NCI-H510A (cell line): Measurements from ENCODE around the gene CCDC15.
A peak's percentile ranks its signal among the peaks of the same experiment; 100 is the strongest.

Source experiments
- DNase-seq: peaks from one replicate; lab custom pipeline; 2025; lab: John Stamatoyannopoulos, UW

The CCDC15 gene

GRCh38 chr11:124953753-124954589 lies at the start of gene CCDC15:
Gene CCDC15 (plus strand): TSS chr11:124954202. CDS start chr11:124954733, 531 bp downstream.
- peak; percentile 95 for DNase-seq

DNA sequence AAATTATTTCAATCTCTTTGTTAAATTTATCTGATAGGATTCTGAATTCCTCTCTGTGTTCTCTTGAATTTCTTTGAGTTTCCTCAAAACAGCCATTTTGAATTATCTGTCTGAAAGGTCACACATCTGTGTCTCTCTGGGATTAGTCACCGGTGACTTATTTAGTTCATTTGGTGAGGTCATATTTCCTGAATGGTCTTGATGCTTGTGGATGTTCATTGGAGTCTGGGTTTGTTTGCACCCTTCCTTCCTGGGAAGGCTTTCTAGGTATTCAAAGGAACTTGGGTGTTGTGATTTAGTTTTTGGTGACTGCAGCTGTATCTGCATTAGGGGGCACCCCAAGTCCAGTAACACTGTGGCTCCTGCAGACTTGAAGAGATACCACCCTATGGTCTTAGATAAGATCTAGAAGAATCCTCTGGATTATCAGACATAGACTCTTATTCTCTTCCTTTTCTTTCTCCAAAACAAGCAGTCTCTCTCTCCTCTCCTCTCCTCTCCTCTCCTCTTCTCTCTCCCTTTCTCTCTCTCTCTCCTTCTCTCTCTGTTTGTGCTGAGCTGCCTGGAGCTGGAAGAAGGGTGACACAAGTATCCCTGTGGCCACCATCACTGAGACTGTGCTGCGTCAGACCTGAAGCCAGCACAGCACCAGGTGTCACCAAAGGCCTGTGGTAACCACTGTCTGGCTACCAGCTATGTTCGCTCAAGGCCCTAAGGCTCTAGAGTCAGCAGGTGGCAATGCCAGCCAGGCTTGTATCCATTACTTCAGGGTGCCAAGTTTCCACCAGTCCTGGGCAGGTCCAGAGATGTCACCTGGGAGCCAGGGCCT lies 38.2 kb upstream of the CCDC15 start:
- no peak for DNase-seq

DNA sequence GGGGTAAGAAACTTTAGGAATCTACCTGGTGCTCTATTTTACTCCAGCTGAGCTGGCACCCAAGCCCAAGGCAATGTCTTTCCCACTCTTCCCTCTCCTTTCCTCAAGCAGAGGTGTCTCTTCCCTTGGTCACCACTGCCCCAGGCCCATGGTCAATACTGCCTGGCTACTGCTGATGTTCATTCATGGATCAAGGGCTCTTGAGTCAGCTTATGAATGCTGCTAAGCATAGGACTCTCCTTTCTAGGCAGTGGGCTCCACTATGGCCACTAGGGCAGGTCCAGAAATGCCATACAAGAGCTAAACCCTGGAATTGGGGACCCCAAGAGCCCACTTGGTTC lies 37.7 kb upstream of the CCDC15 start:
- no peak for DNase-seq

DNA sequence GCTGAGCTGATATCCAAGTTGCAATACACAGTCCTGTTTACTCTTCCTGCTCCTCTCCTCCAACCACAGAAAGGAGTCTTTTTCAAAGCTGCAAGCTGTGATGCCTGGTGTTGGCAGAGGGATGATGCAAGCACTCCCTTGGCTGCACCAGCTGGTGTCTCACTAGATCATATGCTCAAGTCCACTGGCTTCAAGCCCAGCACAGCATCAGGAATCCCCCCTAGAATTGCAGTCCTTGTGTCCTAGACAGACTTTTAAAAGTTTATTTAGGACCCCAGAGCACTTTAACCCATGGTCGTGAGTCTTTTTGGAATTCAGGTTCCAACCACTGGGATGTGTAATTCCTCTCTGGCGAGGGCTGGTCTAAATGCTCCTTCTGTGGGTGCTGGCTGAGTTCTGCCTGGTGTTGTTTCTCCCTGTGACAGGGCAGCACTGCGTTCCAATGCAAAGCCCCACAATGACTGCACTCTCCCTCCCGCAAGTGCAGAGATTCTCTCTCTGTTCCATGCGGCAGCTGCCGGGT lies 36.8 kb upstream of the CCDC15 start:
- DNase-seq, result no peak

GRCh38 chr11:124918950-124919349 lies 35.1 kb upstream of the CCDC15 start, which contains the start of gene HEPN1:
Gene HEPN1 (plus strand): TSS chr11:124919250.
- DNase-seq, result no peak

DNA sequence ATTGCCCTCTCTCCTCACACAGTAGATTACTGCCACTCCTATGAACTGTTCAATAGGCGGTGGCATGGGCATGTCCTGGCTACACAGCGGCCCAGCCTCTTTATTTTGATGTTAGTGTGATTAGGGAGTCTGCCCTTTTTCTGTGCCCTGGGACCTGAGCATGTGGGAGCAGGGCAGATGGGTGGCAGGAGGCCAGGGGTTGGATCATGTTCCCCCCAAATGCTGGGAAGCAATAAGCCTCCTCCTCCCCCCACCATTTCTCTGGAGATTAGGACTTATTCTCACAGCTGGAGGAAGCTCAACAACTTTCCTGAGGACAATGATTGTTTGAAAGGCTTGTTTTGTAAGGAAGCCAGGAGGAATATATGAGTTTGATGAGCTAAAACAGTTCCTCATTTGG lies 34.1 kb upstream of the CCDC15 start:
- DNase-seq, result no peak

DNA sequence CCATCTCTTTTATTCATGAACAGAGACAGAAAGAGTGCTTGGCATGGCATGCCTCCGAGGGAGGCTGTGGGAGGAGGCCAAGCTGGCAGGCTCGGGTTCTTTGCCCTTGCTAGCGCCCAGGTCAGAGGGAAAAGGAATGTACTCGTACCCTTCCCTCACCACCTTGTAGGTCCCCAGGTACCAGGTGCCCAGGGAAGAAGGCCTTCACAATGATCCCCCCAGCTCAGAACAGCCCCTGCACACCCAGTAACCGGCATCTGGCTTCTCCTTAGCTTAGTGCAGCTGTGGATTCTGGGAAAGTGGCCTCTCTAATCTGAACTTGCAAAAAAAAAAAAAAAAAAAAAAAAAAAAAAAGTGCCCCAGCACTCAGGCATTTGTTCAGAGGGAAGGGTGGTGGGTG lies 33.6 kb upstream of the CCDC15 start:
- DNase-seq, result no peak

GRCh38 chr11:124920870-124921609 lies 33.0 kb upstream of the CCDC15 start:
- no peak for DNase-seq

- DNase-seq, result no peak
Observed at GRCh38 chr11:124922831-124923230, 31.2 kb upstream of the CCDC15 start.

DNA sequence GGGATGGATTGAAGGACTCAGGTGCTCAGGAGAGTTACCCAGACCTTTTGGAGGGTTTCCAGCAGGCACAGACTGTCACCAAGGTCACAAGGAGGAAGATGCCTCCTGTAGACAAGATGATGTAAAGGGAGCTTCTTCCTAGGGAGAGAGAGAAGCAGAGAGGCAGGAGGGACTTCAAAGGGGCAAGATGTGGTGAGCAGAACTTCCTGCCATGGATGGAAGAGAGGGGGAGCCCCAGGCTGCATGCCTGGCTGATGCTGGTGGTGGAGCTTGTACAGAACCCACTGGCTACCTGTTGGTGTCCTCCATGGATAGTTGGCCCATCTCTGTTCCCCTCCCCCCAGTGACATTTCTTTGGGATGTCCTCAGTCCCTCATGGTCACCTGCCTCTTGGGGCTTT lies 30.7 kb upstream of the CCDC15 start:
- no peak for DNase-seq

DNA sequence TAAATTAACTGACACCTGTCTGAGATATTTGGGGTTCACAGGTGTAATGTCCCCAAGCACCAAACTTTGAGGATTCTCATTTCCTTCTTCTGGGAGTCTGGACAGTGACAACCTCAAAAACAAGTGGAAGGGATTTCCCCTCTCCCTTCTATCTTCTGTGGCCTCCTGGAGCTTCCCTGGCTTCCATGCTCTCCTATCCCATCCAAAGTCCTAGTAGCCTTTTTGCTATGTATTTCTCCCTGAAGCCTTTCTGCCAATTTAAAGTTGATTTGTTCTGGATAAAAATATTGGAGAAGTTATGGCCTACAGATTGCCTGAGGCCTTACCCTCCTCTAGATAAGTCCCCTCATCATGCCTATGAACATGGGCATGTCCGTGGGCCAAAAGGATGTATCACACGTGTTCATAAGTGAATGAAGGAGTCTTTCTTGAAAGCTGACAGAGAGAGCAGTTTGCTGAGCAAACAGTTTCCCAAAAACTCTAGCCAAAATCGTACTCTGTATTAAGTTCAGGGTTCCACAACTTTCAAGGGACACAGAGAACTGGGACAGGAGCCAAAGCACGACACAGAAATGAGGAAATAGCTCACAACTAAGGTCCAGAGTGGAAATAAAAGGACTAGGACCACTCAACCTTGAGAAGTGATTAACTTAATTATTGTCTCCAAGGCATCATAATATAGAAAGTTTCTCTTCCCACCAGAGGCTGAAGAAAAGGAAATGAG lies 24.9 kb upstream of the CCDC15 start:
- no peak for DNase-seq

DNA sequence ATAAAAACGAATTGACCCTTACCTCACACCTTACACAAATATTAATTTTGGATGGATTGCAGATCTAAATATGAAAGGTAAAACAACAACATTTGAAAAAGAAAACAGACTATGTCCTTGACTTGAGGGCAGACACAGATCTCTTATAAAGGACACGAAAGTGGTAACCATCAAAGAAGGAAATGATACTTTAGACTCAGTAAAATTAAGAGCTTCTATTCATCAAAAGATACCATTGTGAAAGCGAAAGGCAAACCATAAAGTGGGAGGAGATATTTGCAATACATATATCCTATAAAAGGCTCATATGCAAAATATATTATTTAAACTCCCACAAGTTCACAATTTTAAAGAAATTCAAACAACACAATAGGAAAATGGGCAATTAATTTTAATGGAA lies 23.2 kb upstream of the CCDC15 start:
- no peak for DNase-seq

DNA sequence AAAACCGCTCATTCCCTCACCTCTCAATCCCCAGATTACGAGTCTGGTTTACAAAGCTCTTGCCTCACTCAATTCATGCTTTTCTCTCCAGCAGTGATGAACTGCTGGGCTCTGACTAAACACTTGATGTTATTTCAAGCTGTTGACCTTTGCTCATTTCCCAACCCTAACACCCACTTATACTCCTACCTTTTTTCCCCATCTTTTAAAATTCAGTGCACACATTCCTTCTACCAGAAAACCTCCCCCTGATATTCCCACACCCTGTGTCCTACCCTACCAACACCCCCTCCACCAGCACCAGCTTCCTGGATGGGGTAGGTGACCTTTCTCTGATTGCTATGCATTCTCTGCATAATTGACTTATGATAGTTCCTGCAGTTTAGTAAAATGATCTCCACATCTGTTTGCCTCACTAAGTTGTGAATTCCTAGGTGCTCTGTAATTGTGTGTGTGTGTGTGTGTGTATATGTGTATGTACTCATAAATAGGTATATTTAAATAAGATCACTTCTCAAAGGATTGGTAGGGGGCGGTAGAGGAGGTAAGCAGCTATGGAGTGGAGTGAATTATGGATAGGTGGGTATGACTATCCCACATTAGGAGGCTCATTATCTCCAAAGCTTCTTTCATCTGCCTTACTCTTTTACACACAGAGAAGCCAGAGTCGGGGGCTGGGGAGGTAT lies 19.0 kb upstream of the CCDC15 start:
- DNase-seq, result no peak

GRCh38 chr11:124935548-124936514 lies 18.2 kb upstream of the CCDC15 start, which contains the start of gene HEPACAM:
Gene HEPACAM (minus strand): TSS chr11:124936047. CDS start chr11:124936006, 41 bp downstream.
- DNase-seq, result no peak

GRCh38 chr11:124937336-124937935 lies 16.6 kb upstream of the CCDC15 start:
- no peak for DNase-seq

GRCh38 chr11:124938206-124938765 lies 15.7 kb upstream of the CCDC15 start:
- DNase-seq, result no peak

DNA sequence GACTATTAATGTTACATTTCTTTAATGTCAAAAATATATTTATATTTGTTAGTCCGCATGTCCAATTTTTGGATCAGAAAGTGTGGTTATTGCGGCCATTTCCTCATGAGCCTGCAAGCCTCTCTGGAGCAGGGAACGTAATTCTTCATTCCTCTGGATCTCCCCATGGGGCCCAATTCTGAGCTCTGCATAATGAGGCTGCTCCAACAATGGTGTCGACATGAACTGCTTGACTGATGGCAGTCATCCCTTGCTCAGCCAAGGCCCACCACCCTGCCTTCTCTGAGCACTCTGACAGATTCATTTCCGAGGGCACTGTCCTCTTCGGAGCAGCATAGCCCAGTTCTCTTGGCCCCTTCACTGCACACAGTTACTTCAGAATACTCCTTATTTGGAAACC lies 15.0 kb upstream of the CCDC15 start:
- no peak for DNase-seq

DNA sequence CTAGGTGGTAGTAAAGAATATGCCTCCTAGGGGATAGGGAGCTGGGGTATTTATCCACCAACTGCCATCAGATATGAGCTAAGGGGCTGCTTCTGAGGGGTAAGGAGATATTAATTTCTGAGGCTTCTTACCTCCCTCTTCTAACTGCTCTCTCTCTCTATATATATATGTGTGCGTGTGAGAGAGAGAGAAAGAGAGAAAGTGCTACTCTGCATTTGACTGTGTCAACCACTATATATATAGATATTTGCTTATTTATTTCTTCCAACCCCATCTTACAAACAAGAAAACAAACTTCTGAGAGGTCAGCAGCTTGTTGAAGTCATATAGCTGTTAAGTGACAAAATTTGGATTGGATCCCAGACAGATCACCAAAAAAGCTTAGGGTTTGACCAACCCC lies 12.3 kb upstream of the CCDC15 start:
- no peak for DNase-seq
